COLO668 (cell line): ENCODE measurements around the gene ABL1.

Experiments used
- DNase-seq: peaks from one replicate; lab custom pipeline; 2025; ENCODE audit not compliant: unreplicated experiment; lab: John Stamatoyannopoulos, UW

ABL1 gene

DNA sequence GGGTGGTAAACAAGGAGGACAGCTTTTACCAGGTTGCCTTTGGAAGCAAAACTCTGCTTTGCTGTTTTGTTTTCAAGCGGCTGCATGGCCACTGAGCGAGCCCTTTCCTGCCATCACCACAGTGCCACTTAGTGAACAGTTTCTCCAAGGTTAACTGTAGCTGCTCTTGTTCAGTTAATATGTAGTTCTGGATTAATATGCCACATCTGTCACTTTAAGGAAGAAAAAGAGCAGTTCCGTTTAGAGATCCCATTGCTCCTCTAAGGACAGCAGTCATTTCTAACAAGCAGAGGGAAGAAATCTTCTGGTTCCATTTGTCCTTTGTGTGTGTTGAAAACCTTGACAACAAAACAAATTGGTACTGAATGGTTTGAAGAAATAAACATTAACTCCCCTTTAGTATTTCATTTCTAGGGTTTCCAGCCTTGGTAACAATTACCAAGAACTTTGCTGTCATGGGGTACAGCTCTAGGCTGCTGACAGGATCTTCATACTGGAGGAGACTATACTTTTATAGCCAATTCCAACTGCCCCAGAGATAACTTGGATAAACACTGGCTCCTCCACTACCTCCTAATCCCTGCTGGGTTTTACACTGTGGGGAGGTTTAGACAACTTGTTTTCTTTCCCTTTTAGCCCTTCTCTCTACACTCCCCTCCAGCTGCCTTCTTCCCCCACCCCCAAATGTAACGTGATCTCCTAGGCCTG lies 10.3 kb upstream of the ABL1 start:
- DNase-seq = no peak

DNA sequence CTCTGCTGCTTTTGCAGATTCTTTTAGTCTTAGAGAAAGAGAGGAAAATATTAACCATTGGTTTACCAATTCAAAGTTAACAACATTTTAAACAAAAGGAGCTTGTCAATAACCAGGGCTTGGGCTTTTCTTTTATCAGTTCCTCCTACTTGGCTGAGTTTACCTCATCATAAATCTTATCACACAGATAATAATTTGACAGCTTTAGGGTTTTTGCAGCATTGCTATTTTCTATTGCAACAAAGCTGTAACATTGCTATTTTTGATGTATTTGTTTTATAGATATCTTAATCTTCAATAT lies 9.8 kb upstream of the ABL1 start:
- no peak for DNase-seq

- no peak for DNase-seq
Observed at GRCh38 chr9:130825809-130826208, 9.2 kb upstream of the ABL1 start.

DNA sequence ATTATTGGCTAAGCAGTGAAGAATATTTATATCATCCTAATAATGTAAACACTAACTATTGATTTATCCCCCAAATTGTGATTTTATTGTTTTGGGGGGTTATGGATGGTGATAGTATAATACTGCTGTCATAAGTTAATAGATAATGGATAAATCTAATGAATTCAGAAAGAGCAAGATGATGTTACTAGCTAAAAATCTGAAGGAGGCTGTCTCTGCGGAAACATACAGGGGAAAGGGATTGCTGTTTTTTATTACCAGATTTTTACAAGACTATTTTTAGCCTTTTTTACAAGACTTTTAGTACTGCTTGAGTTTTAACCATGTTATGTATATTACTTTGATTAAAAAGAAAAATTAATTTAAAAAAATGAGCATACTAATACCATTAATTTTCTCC lies 5.3 kb upstream of the ABL1 start:
- no peak for DNase-seq

- DNase-seq = no peak
Observed at GRCh38 chr9:130830231-130830760, 4.8 kb upstream of the ABL1 start.

DNA sequence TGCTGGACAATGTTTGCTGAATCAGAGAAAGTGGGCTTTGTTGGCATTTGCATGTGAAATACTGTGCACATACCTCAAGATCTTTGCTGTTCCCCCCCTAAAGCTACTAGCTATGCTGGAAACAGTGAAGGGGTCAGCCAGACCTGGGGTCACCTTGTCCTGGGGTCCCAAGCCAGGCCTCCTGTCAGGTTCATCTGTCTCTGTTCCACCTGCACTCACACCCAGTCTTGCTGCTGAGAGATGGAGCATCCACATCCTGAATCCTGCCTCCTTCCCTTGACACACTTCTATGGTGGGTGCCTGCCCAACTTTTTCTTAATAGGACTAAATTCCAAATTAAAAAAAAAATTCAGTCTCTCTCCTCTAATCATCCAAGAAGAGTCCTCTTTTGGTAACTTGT lies 4.0 kb upstream of the ABL1 start:
- no peak for DNase-seq

- DNase-seq = no peak
Observed at GRCh38 chr9:130833031-130833990, 1.7 kb upstream of the ABL1 start.

GRCh38 chr9:130835441-130836298 lies 616 bp downstream of the ABL1 start:
- DNase-seq = peak; percentile 55

DNA sequence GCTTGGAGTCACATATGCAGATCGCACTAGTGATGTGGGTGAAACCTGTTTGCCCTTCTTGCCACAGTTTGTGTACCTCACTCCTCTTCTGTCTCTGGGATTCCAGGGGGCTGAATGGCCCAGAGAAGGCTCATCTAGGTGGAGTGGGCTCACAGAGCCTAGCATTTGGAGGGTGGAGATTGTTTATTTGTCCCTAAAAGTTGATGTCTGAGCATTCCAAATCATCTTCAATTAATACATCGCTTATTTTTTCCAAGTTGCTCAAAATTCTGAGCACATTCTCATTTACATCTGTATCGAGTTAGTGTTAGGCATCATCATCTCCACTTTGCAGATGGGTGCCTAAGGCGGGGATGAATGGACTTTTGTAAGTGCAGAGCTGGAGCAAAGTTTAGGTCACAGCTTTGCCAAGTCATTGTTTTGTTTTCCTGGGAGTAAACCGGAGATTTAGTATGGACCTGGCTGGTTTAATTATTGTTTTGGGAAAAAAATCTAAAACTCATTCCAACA lies 2.0 kb downstream of the ABL1 start:
- no peak for DNase-seq

GRCh38 chr9:130837643-130838042 lies 2.6 kb downstream of the ABL1 start:
- DNase-seq = no peak

DNA sequence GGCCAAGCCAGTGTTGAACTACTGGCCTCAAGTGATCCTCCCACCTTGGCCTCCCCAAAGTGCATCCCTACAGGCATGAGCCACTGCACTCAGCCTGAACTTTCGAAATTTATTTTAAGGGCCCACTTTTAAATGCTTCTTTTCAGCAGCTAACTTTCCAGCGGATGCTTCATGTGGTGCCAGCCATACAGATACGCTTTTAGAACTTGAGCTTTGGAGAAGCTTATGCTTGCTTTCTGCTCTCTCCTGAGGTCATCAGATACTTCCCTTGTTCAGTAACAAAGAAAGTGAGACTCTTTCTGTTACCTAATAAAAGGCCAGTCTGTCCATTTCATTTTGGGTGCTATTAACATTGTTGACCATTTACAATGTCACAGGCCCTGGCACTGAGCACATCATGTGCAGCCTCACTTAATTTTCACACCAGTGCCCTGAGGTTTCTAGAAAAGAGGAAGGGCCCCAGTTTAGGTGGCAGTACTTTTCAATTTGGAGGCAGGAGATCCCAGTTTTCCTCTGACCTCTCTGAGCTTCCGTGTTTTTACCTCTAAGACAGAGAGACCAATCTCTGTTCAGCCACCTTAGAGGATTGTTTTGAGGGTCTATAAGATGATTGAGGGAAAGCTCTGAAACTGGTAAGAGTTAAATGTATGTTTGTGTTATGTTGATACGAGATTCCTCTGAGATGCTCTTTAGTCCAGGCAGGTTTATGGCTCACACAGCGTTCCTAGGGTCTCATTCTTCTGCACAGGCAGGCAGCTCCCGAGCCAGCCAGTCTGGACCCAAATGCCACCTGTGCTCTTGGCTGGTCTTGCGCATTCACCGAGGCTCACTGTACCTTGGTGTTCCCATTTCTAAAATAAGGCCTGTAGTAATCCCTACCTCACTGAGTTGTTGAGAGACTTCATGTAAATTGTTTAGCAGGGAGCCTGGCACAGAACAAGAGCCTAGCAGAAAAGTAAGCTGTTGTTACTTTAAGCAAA lies 4.4 kb downstream of the ABL1 start:
- no peak for DNase-seq

- DNase-seq = no peak
Observed at GRCh38 chr9:130842545-130842944, 7.5 kb downstream of the ABL1 start.

GRCh38 chr9:130843049-130843908 lies 8.2 kb downstream of the ABL1 start:
- no peak for DNase-seq

DNA sequence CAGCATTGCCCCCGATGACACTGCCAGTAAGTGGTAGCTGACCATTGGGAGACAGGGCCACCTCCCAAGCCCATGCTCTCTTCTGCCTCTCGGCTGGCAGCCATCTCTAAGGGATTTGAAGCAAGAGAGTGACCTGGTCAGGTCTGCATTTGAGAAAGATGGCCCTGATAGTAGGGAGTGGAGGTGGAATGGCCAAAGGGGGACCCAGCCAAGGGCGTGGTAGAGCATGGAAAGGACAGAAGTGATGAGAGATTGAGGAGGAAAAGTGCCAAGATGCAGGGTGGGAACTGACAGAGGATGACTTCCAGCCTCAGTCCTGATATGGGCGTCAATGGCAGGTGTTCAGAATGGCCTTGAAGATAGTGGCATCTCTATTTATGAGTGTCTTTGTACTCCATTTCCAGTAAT lies 9.0 kb downstream of the ABL1 start:
- no peak for DNase-seq

DNA sequence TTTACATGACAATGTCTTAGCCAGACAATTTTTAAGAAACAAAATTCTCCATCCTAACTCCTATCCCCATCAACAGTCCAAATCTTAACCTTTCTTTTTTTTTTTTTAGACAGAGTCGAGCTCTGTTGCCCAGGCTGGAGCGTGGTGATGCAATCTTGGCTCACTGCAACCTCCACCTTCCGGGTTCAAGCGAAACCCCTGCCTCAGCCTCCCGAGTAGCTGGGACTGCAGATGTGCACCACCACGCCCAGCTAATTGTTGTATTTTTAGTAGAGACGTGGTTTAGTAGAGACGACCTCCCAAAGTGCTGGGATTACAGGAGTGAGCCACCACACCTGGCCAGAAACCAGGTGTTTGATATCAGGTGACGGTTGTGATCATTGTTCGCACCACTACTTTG lies 10.2 kb downstream of the ABL1 start:
- peak; percentile 8 for DNase-seq

DNA sequence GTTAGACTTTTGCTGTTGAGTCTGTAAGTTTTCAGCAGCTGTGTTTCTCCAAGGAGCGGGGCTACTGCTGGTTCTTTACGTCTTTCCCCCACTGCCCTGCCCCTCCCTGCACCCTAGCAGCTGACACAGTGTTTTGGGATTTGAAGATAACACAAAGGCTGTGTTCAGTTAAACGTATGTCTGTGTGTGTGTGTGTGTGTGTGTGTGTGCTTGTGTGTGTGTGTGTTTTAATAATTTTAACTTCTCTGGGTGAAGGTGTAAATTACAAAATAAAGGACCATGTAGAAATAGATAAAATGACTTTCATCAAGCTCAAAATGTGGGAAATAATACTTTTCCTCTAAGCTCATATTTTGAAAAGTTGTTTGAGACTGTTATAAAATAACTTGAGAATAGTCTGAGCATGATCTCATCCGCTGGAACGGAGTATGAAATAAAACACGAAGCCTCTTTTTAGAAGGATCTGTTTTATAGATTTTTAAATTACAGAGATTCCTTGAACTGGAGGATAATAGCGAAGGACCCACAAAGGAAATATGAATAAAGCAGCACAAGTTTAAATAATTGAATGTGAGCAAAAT lies 10.9 kb downstream of the ABL1 start:
- DNase-seq = no peak

DNA sequence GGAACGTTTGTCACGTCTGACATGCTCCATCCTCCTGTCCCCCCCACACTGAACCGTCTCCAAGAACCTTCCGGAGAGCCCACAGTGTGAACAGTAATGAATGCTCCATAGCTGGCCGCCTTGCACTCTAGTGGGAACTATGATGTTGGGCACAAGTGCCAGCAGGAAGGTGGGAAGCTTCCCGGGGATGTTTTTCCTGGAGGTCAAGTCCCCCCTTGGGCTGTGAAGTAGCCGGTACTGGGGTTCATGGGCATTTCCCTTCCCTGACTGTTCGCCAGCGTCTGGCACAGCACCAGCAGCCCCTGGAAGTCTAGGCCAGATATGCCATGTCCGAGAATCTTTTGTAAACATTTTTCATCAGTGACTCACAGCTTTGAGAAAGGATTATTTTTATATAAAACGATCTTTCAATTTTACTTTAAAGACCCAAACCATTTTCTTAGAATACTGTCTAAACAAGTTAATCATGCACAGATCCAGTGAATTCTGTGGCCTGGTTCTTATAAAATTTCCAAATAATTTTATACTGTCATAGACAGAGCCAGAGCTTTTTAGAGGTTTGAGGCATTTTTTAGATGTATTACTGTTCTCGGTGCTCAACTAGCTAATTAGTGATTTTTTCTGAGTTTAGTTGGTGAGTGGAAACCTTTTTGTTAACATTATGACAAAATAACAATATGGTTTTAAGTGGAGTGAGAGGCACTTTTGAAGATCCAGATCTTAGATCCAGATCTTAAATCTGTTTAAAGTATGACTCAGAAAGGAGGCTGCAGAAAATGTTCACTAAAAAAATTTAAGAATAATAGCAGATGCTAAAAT lies 11.6 kb downstream of the ABL1 start:
- no peak for DNase-seq
